Activated naive CD8-positive, alpha-beta T cell treated with anti-CD3 and anti-CD28 coated beads for 36 hours (primary cell): ENCODE data around the gene PIR. TPM values are rescaled to one million over a fixed set of nuclear protein-coding genes. Genes with fewer than 3 reads are reported as not detected.

Experiments used
- DNase-seq: peaks from one replicate; pipeline ENCODE4 v3.0.0; 2021
- H3K27ac Mint-ChIP-seq: one replicate; pipeline ENCODE4 v1.8.0; 2022; ENCODE audit warnings: mild to moderate bottlenecking, moderate library complexity, mixed read lengths
- H3K27me3 Mint-ChIP-seq: one replicate; pipeline ENCODE4 v1.8.0; 2022; ENCODE audit warnings: mild to moderate bottlenecking, mixed read lengths
- H3K36me3 Mint-ChIP-seq: one replicate; pipeline ENCODE4 v1.8.0; 2021; ENCODE audit warnings: mild to moderate bottlenecking, mixed read lengths
- H3K4me1 Mint-ChIP-seq: one replicate; pipeline ENCODE4 v1.8.0; 2021; ENCODE audit warnings: mixed read lengths
- H3K4me3 Mint-ChIP-seq: one replicate; pipeline ENCODE4 v1.8.0; 2022; ENCODE audit warnings: mild to moderate bottlenecking, moderate library complexity, mixed read lengths
- H3K9me3 Mint-ChIP-seq: one replicate; pipeline ENCODE4 v1.8.0; 2022; ENCODE audit warnings: mixed read lengths
- total RNA-seq, 2 experiments: library from RNA; stranded (reverse); gene quantifications; one replicate each; pipeline ENCODE4 v1.2.3, GENCODE V29; 2021

PIR gene
- 1 to 10 TPM; 1.9 to 3.0 TPM for total RNA-seq

DNA sequence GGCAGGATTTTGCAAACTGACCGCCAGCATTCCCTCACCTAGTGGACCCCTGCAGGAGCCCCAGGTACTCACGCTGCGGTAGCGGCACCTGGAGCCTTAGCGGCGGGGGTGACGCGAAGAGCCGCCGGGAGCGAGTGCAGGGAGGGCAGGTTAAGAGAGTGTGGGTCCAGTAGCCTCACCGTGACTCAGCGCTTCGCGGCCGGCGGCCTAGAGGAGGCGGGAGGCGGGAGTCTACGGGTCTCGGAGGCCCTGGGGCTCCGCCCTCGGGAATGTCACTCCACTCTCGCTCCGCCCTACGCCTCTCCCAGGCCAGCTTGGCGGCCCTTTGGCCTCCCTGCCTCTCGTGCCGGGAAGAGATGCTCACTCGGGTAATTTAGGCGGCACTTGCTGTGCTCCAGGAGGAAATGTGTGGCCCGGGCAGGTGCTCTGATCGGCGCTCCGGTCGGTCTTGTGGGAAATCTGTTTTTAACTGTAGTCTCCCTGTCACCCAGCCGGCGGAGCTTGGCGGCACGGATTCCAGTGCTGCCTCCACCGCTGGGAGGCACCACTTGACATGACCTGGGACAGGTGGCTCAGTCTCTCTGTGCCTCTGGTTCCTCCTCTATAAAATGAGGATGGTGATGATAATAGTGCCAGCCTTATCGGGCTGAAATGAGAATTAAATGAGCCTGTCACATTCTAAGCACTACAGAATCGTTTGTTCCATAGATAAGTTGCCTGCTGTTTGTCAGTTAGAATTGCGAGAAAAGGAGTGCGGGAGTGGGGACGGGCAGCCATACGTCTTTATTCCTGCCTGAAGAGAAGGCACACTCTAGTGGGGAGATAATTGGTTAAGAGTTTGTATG, at the start of gene PIR:
Gene PIR (minus strand): TSS at position 216 of the 845 bp plus-strand sequence. CDS start 2,076 bp downstream, outside the sequence.
- Mint-ChIP-seq H3K4me3 (peak within 1 kb of the TSS; percentile 81), H3K4me1 (peaks cover 11% of the 10 kb centered on the region), H3K9me3 (no peaks in the 10 kb centered on the region), H3K36me3 (no peaks in the 10 kb centered on the region), H3K27me3 (no peaks in the 10 kb centered on the region), H3K27ac (peak within 1 kb of the TSS; percentile 42)
- DNase-seq = peak; percentile 66

DNA sequence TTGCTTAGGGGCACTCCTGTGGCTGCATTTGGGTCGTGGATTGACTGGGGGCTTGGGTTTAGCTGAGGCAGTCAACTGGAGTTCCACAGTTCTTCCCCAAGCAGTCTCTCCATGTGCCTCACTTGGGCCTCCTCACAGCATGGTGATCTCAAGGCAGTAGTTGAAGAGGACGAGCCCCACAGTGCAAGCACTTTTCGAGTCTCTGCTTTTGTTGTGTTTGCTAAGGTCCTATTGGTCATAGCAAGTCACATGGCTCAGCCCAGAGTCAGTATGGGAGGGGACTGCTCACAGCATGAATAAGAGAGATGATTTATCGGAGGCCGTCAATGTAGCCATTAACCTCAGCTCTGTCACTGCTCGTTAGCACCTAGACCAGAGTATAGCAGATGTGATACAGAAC, 37.2 kb upstream of the PIR start:
- no peaks in the 10 kb centered on the region for H3K36me3 Mint-ChIP-seq
- no peaks in the 10 kb centered on the region for H3K9me3 Mint-ChIP-seq
- H3K27me3 Mint-ChIP-seq = no peaks in the 10 kb centered on the region
- H3K4me3 Mint-ChIP-seq = no peak overlapping the region
- no peak for DNase-seq
- no peaks in the 10 kb centered on the region for H3K4me1 Mint-ChIP-seq
- no peak overlapping the region for H3K27ac Mint-ChIP-seq

DNA sequence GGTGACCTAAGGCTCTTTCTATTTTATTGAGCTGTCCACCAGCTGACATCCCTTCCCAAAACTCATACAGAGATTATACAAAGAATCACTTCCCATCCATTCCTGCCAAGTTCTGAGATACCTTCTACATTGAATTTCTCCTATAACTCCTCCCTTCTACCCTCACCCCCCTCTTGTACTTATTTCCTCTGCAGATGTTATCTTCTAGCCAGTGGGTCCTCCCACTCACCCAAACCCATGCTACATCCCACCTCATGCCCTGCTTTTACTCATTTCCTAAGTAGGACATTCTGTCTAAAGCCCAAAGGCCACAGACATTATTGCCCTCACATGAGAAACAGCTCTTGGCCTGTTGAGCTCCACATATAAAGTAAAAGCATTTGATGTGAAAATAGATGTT, 36.0 kb upstream of the PIR start:
- no peaks in the 10 kb centered on the region for H3K9me3 Mint-ChIP-seq
- no peak overlapping the region for H3K27ac Mint-ChIP-seq
- DNase-seq = no peak
- no peaks in the 10 kb centered on the region for H3K4me1 Mint-ChIP-seq
- H3K27me3 Mint-ChIP-seq = no peaks in the 10 kb centered on the region
- H3K36me3 Mint-ChIP-seq = no peaks in the 10 kb centered on the region
- no peak overlapping the region for H3K4me3 Mint-ChIP-seq

DNA sequence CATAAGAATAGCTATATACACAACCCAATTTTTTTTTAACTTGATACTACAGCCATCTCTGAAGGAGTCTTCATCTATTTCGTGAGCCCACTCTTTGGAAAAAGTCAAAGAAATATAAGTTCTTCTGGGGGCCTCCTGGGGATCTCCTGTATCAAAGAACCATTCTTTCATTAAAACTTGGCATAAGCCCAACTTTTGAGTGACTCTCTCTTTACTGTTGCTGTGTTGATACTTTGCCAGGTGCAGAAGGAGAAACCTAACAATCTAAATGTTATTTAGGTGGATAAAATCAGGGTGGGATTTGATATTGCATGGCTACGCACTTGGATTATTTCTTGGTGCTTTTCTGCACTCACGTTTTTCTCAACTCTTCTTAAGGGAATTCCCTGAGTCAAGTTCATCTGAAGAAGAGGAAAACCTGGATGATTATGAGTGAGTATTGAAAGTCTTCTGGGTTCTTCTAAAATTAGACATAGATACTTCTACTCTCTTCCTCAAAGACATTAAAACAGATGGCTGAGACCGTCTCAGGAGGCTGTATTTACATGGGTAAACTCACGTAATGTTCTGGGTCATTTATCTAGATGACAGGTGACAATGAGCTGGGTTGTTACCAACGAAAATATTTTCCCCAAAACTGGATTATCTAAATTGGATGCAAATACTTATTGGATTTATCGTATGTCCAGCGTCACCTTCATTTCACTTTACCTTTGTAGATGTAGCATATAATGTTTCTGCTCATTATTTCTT, 32.7 kb upstream of the PIR start:
- DNase-seq = no peak
- no peaks in the 10 kb centered on the region for H3K9me3 Mint-ChIP-seq
- no peaks in the 10 kb centered on the region for H3K4me1 Mint-ChIP-seq
- no peaks in the 10 kb centered on the region for H3K36me3 Mint-ChIP-seq
- no peak overlapping the region for H3K27ac Mint-ChIP-seq
- peaks cover 3% of the 10 kb centered on the region for H3K27me3 Mint-ChIP-seq
- H3K4me3 Mint-ChIP-seq = no peak overlapping the region

DNA sequence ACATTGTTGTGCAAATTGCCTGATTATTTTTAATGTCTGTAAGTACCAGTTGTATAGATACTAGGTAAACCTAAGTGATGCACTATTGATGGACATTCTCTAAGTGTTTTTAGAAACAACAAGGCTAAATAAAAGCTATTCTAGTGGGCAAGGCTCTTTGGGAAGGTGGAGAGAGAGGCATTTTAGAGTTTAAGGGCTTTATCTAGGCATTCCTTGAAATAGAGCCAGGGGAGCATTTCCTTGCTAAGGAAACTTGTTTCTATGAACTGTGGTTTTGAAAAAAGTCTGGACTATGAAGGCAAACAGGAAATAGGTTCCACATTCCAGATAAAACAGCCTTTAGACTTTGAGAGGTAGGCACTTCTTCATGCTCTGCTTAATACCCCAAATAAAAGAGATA, 31.3 kb upstream of the PIR start:
- H3K9me3 Mint-ChIP-seq = no peaks in the 10 kb centered on the region
- no peak overlapping the region for H3K4me3 Mint-ChIP-seq
- no peaks in the 10 kb centered on the region for H3K36me3 Mint-ChIP-seq
- H3K27ac Mint-ChIP-seq = no peak overlapping the region
- H3K27me3 Mint-ChIP-seq = peaks cover 3% of the 10 kb centered on the region
- H3K4me1 Mint-ChIP-seq = no peaks in the 10 kb centered on the region
- no peak for DNase-seq

DNA sequence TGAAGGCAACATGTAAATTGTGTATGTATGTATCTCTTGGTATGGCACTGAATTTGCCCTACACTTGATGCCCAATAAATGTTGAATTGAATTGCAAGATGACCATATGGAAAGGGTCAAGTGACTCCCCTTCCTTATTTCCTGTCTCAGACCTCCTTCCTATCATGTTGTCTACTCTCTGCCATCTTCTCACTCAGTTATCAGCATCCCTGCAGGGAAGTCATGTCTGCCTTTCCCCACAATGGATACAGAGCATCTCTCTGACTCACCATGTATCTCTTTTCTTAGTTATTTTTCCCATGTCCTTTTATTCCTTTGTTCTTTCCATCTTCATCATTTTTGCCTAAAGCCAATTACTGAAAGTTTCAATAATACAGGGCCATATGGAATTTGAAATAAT, 30.0 kb upstream of the PIR start:
- Mint-ChIP-seq H3K4me1 (no peaks in the 10 kb centered on the region), H3K4me3 (no peak overlapping the region), H3K27me3 (peaks cover 3% of the 10 kb centered on the region), H3K9me3 (no peaks in the 10 kb centered on the region), H3K36me3 (no peaks in the 10 kb centered on the region), H3K27ac (no peak overlapping the region)
- no peak for DNase-seq

DNA sequence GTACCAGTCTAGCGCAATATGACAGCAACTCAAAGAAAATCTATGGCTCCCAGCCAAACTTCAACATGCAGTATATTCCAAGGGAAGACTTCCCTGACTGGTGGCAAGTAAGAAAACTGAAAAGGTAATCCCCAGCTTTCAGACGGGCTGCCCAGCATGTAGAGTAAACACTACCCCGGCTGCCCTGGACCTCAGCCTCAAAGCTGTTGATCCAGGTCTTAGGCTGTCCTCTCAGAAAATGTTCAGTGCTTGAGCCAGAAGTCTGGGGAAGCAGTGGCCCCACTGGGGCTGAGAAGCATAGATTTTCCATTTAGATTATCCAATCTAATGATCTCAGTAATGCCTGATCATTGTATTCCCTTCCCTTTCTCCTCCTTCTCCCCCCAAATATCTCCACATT, 29.3 kb upstream of the PIR start:
- Mint-ChIP-seq H3K27me3 (peaks cover 3% of the 10 kb centered on the region), H3K4me3 (no peak overlapping the region), H3K27ac (no peak overlapping the region), H3K4me1 (no peaks in the 10 kb centered on the region), H3K36me3 (no peaks in the 10 kb centered on the region), H3K9me3 (no peaks in the 10 kb centered on the region)
- DNase-seq = no peak

DNA sequence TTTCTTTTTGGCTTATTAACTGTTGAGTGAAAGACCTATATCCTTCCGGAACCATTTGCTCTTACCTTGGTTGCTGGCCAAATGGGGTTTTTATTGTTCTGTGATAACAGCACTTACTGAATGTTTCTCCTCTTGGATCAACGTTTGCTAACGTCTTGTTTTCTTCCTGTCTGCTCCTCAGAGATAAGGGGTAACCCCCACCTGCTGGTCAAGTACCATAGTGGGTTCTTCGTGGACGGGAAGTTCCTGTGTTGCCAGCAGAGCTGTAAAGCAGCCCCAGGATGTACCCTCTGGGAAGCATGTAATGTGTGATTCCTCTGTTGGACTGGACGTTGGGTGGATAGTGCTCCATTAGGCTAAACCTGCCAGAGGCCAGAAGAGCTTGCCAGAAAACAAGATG, 22.8 kb upstream of the PIR start:
- Mint-ChIP-seq H3K9me3 (no peaks in the 10 kb centered on the region), H3K4me3 (no peak overlapping the region), H3K27me3 (no peaks in the 10 kb centered on the region), H3K36me3 (no peaks in the 10 kb centered on the region), H3K27ac (no peak overlapping the region), H3K4me1 (no peaks in the 10 kb centered on the region)
- no peak for DNase-seq

DNA sequence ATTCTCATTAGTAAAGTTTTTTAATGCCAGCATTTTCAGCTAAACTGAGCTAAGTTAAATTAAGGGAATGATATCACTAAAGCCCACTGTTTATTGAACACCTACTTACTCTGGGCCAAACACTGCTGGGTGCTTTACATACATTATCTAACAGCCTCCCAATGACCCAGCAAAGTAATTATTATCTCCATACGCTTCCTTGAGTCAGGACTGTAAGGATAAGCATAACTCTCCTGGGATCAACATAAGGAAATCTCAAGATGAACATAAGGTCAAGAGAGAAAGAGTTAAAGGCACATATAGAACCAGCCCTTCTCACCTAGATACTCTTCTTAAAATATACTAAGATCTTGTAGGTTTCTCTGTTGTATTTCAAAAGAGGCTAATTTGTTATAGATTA, 21.1 kb upstream of the PIR start:
- no peak for DNase-seq
- no peak overlapping the region for H3K4me3 Mint-ChIP-seq
- no peaks in the 10 kb centered on the region for H3K9me3 Mint-ChIP-seq
- H3K36me3 Mint-ChIP-seq = no peaks in the 10 kb centered on the region
- H3K27ac Mint-ChIP-seq = no peak overlapping the region
- no peaks in the 10 kb centered on the region for H3K27me3 Mint-ChIP-seq
- H3K4me1 Mint-ChIP-seq = no peaks in the 10 kb centered on the region

DNA sequence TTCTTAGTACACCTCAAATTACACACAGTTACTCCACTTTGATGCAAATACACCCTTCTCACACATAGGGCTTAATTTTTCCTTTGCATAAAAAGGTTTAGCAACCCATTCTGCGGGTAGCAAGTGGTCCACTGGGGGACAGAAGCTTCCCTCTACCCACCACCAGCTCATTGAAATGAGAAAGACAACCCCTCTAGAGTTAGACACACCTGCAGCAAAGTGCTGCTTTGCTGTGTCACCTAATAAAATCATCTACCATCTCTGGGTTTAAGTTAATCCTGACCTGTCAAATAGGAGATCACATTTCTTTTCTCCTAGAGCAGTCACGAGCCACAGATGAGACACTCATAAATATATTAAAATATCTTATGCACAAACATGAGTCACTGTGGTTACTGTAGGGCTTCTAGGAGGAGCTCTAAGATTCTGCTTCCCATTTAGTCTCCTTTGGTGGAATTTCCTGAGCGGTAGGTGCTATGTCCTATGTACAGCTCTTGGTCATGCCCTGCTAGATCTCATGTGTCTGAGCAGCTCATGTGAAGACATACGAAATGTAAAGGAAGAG, 19.4 kb upstream of the PIR start:
- no peaks in the 10 kb centered on the region for H3K27me3 Mint-ChIP-seq

DNA sequence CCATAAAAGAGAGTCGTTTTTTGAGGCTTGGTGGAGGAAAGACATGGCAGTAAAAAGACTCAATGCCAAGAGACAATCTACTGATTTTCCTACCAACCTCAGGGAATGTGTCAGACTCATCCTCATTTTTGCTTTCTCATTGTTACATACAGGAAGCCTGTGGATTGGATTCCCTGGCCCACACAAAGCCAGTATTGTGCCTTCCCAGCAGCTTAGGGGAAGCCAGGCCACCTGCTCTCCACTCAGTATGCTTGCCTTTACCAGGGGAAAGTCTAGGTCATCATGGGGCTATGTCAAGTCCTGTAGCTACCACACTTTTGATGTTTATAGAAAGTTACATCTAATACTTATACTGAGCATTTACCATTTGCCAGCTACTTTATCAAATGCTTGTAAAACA, 18.4 kb upstream of the PIR start:
- H3K9me3 Mint-ChIP-seq = no peaks in the 10 kb centered on the region
- DNase-seq = no peak
- no peaks in the 10 kb centered on the region for H3K4me1 Mint-ChIP-seq
- no peaks in the 10 kb centered on the region for H3K36me3 Mint-ChIP-seq
- H3K27me3 Mint-ChIP-seq = no peaks in the 10 kb centered on the region
- H3K27ac Mint-ChIP-seq = no peak overlapping the region
- H3K4me3 Mint-ChIP-seq = no peak overlapping the region

More for the DNA sequence above, 19.4 kb upstream of the PIR start:
- Mint-ChIP-seq H3K4me1 (no peaks in the 10 kb centered on the region), H3K36me3 (no peaks in the 10 kb centered on the region), H3K9me3 (no peaks in the 10 kb centered on the region), H3K27ac (no peak overlapping the region), H3K4me3 (no peak overlapping the region)
- DNase-seq = no peak

DNA sequence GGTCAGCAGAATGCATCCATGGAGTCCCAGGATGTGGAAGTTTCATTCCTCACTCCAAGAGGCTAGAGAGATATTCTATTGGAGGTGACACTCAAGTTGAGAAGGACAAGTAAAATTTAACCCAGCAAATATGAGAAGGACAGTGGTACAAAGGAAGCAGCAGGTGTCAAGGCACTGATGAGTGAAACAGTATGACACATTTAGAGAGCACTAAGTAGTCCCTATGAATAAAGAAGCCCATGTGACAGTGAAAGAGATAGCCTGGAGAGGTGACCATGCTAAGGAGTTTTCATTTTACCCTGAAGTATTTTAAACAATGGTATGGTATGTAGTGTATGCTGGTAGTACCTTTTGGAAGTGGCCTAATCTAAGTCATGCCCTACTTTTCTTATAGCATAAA, 16.7 kb upstream of the PIR start:
- no peak for DNase-seq
- Mint-ChIP-seq H3K9me3 (no peaks in the 10 kb centered on the region), H3K36me3 (no peaks in the 10 kb centered on the region), H3K4me3 (no peak overlapping the region), H3K27ac (no peak overlapping the region), H3K4me1 (no peaks in the 10 kb centered on the region), H3K27me3 (no peaks in the 10 kb centered on the region)

DNA sequence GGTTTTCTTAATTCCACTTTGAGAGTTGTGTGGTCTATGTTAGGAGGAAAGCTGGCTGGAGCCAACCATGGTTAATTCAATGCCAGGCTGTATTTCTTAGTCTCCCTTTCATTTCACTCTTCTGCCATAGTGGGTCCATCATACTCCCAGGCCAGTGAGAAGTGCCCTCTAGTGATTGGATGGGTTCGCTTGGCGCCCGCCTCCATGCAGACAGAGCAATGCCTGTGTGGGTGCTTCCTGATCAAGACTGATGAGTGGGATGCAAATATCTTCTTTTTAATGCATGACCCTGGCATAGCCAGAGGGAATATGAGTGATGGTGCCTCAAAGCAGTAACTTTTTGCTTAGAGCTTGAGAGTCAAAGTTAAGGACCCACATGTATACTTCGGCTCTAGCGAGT, 13.9 kb upstream of the PIR start:
- no peaks in the 10 kb centered on the region for H3K36me3 Mint-ChIP-seq
- H3K4me3 Mint-ChIP-seq = no peak overlapping the region
- H3K9me3 Mint-ChIP-seq = no peaks in the 10 kb centered on the region
- no peak for DNase-seq
- no peak overlapping the region for H3K27ac Mint-ChIP-seq
- H3K4me1 Mint-ChIP-seq = no peaks in the 10 kb centered on the region
- peaks cover 13% of the 10 kb centered on the region for H3K27me3 Mint-ChIP-seq

DNA sequence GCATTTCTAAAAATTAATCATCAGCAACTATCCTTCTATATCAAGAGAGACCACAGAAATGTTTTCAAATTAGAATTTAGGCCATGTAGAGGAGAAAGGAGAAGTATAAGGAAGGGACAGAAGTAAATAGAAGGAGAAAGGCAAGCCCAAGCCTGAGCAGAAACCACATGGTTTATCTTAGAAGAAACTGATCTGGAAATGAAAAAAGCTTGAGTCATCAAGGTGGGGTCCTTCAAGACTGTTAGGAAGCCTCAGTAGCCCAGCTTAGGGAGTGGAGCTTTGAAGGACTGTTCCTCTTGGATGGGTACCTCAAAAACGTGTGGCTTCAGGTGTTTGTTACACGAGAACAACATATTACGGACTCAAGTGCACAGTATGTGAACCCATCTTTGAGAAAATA, 12.0 kb upstream of the PIR start:
- Mint-ChIP-seq H3K4me3 (no peak overlapping the region), H3K27me3 (peaks cover 13% of the 10 kb centered on the region), H3K4me1 (no peaks in the 10 kb centered on the region), H3K27ac (no peak overlapping the region), H3K9me3 (no peaks in the 10 kb centered on the region), H3K36me3 (no peaks in the 10 kb centered on the region)
- no peak for DNase-seq

DNA sequence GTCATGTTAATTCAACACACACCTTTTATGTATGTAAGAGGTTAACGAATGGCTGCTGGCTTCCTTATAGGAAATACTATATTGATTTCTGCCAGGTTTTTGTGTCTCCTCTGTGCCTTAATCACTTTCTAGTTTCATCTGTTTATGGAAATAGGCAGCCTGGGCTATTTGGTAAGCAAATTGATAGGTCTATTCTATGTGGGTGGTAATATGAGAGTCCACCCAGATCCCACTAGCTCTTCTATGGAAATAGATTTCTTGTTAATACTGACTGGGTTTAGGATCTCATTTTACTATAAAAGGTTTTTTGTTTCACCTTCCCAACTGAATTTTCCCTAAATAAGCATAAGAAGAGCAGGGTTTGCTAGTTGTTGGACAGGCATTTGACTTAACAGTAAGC, 11.5 kb upstream of the PIR start:
- Mint-ChIP-seq H3K27me3 (peaks cover 13% of the 10 kb centered on the region), H3K27ac (no peak overlapping the region), H3K4me1 (no peaks in the 10 kb centered on the region), H3K9me3 (no peaks in the 10 kb centered on the region), H3K36me3 (no peaks in the 10 kb centered on the region), H3K4me3 (no peak overlapping the region)
- no peak for DNase-seq
